ENCODE results near the gene ITGA8. TPM values are rescaled to one million over a fixed set of nuclear protein-coding genes. Genes with fewer than 3 reads are reported as not detected.

ITGA8 gene
- total RNA-seq, 1 experiment from 2014 or later: 0.02 TPM

DNA sequence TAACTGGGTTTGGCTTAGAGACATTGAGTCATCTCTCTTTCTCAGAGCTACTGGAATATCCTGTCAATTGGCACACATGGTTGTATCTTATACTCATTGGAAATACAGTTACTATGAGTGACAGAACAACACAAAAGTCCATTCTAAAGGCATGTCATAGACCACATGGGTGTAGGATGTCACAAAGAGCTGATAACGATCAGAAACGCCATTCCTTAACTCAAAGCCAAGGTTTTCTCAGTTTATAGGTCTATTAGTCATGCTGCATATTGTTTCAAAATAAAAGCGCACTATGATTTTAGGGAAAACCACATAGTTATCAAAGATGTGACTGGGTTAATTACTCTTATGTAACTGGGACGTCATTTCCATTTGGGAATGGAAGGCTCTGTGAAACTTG lies 201.5 kb downstream of the ITGA8 start:
- RAD21 ChIA-PET (ENCODE audit: low non-redundant PET in 1 of 2, low total read pairs in 2 of 2, uncharacterized antibody in 2 of 2, unreplicated experiment in 2 of 2): no interaction called here
- H3K4me3 ChIP-seq (replicated peaks in 1 of 2; ENCODE audit: low read depth in 1 of 2, low read length in 2 of 2): no peak overlapping the region
- intact Hi-C loops (cut with micrococcal nuclease): no loop called here
- no peaks in the 10 kb centered on the region for H3K9me2 ChIP-seq (ENCODE audit: insufficient read depth)
- TF ChIP-seq, protein P1, sequence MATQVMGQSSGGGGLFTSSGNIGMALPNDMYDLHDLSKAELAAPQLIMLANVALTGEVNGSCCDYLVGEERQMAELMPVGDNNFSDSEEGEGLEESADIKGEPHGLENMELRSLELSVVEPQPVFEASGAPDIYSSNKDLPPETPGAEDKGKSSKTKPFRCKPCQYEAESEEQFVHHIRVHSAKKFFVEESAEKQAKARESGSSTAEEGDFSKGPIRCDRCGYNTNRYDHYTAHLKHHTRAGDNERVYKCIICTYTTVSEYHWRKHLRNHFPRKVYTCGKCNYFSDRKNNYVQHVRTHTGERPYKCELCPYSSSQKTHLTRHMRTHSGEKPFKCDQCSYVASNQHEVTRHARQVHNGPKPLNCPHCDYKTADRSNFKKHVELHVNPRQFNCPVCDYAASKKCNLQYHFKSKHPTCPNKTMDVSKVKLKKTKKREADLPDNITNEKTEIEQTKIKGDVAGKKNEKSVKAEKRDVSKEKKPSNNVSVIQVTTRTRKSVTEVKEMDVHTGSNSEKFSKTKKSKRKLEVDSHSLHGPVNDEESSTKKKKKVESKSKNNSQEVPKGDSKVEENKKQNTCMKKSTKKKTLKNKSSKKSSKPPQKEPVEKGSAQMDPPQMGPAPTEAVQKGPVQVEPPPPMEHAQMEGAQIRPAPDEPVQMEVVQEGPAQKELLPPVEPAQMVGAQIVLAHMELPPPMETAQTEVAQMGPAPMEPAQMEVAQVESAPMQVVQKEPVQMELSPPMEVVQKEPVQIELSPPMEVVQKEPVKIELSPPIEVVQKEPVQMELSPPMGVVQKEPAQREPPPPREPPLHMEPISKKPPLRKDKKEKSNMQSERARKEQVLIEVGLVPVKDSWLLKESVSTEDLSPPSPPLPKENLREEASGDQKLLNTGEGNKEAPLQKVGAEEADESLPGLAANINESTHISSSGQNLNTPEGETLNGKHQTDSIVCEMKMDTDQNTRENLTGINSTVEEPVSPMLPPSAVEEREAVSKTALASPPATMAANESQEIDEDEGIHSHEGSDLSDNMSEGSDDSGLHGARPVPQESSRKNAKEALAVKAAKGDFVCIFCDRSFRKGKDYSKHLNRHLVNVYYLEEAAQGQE (IDR thresholded peaks at IDR 0.05; ENCODE audit: low read depth): no peak
- TF ChIP-seq POLR2AphosphoS5 (IDR thresholded peaks at IDR 0.05; ENCODE audit: low read depth, low read length) (no peak), CBX3 (IDR thresholded peaks at IDR 0.05; ENCODE audit: low read depth) (no peak), FOSL1 (IDR thresholded peaks at IDR 0.05; ENCODE audit: low read depth) (no peak)
- TF ChIP-seq, protein P2, sequence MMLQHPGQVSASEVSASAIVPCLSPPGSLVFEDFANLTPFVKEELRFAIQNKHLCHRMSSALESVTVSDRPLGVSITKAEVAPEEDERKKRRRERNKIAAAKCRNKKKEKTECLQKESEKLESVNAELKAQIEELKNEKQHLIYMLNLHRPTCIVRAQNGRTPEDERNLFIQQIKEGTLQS (IDR thresholded peaks at IDR 0.05): no peak
- no TSS peak for BruUV-seq (replicated peaks)
- no peak overlapping the region for H2AFZ ChIP-seq (ENCODE audit: low read depth, low read length, poor library complexity, severe bottlenecking)
- POLR2A ChIA-PET: no interaction called here
- no peak overlapping the region for H3K27ac ChIP-seq (ENCODE audit: low read depth, low read length)
- H3K9ac ChIP-seq (ENCODE audit: low read length): no peak overlapping the region
- H3K4me2 ChIP-seq (ENCODE audit: low read length): no peak overlapping the region
- H3K9me3 ChIP-seq (ENCODE audit: control insufficient read depth in 1 of 2, insufficient read depth in 1 of 2, low read depth in 1 of 2, low read length in 2 of 2): no peaks in the 10 kb centered on the region
- H3K79me2 ChIP-seq (ENCODE audit: insufficient read depth, low read length): no peaks in the 10 kb centered on the region
- CTCF ChIA-PET: no interaction called here
- H4K20me1 ChIP-seq (ENCODE audit: insufficient read depth): no peaks in the 10 kb centered on the region
- DNase-seq (ENCODE audit: low read depth, low spot score) (no peak), ATAC-seq (no peak)
- peaks cover 0 to 4% of the 10 kb centered on the region in 2 experiments; a peak in 1 of 4 replicates for H3K4me1 ChIP-seq (ENCODE audit: control insufficient read depth in 1 of 2, insufficient read depth in 2 of 2, low read length in 2 of 2)
- no peaks in the 10 kb centered on the region for H3K36me3 ChIP-seq (ENCODE audit: control insufficient read depth in 1 of 2, insufficient read depth in 2 of 2, low read length in 2 of 2)
- peaks cover 28% of the 10 kb centered on the region for H3K27me3 ChIP-seq (ENCODE audit: insufficient read depth, low read length)
